22Rv1 (cell line): ENCODE results near the gene ADAR.

Experiments
- H3K27ac ChIP-seq: fragments of 450-650 bp; 2 replicates; pipeline ENCODE4 v1.5.1; 2017
- CTCF ChIP-seq: fragments of 450-650 bp; IDR thresholded peaks from 2 replicates; pipeline ENCODE4 v1.5.1; 2017; ENCODE audit warnings: mild to moderate bottlenecking
- ZFX ChIP-seq: fragments of 450-650 bp; IDR thresholded peaks from 2 replicates; pipeline ENCODE4 v1.6.1; 2017; ENCODE audit warnings: antibody characterized with exemption, borderline replicate concordance

ADAR gene

GRCh38 chr1:154614247-154614646 is 6.3 kb upstream of the ADAR start:
- H3K27ac ChIP-seq: no peak overlapping the region
- TF ChIP-seq CTCF: no peak
- no peak for TF ChIP-seq ZFX

GRCh38 chr1:154611150-154611862 is 3.3 kb upstream of the ADAR start:
- TF ChIP-seq ZFX (no peak), CTCF (no peak)
- H3K27ac ChIP-seq: no peak overlapping the region

GRCh38 chr1:154609398-154610380 is 1.7 kb upstream of the ADAR start:
- TF ChIP-seq CTCF (no peak), ZFX (no peak)
- peak overlapping the region; percentile 91 for H3K27ac ChIP-seq

GRCh38 chr1:154608397-154609270 is 648 bp upstream of the ADAR start:
- peak overlapping the region; percentile 91 for H3K27ac ChIP-seq
- no peak for TF ChIP-seq ZFX
- TF ChIP-seq CTCF: no peak

- TF ChIP-seq ZFX: no peak
- no peak for TF ChIP-seq CTCF
- H3K27ac ChIP-seq: peak overlapping the region; percentile 91
Observed at GRCh38 chr1:154607106-154607608, 829 bp downstream of the ADAR start.

GRCh38 chr1:154605534-154605933 is 2.5 kb downstream of the ADAR start:
- TF ChIP-seq ZFX (no peak), CTCF (no peak)
- no peak overlapping the region for H3K27ac ChIP-seq
